GM19455 (cell line): ENCODE results near the gene PARD6B.
A peak's percentile ranks its signal among the peaks of the same experiment; 100 is the strongest.
"Not testable (repeated sequence)": the region's sequence is repeated elsewhere in the genome, so short reads cannot be mapped to it uniquely, and the experiment has no call there.

ENCODE experiments used
- ATAC-seq: cut with Tn5 transposase; IDR thresholded peaks from one replicate; pipeline ENCODE4 v1.9.1; 2021; ENCODE audit not compliant: unreplicated experiment

Gene PARD6B, protein sequence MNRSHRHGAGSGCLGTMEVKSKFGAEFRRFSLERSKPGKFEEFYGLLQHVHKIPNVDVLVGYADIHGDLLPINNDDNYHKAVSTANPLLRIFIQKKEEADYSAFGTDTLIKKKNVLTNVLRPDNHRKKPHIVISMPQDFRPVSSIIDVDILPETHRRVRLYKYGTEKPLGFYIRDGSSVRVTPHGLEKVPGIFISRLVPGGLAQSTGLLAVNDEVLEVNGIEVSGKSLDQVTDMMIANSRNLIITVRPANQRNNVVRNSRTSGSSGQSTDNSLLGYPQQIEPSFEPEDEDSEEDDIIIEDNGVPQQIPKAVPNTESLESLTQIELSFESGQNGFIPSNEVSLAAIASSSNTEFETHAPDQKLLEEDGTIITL

DNA sequence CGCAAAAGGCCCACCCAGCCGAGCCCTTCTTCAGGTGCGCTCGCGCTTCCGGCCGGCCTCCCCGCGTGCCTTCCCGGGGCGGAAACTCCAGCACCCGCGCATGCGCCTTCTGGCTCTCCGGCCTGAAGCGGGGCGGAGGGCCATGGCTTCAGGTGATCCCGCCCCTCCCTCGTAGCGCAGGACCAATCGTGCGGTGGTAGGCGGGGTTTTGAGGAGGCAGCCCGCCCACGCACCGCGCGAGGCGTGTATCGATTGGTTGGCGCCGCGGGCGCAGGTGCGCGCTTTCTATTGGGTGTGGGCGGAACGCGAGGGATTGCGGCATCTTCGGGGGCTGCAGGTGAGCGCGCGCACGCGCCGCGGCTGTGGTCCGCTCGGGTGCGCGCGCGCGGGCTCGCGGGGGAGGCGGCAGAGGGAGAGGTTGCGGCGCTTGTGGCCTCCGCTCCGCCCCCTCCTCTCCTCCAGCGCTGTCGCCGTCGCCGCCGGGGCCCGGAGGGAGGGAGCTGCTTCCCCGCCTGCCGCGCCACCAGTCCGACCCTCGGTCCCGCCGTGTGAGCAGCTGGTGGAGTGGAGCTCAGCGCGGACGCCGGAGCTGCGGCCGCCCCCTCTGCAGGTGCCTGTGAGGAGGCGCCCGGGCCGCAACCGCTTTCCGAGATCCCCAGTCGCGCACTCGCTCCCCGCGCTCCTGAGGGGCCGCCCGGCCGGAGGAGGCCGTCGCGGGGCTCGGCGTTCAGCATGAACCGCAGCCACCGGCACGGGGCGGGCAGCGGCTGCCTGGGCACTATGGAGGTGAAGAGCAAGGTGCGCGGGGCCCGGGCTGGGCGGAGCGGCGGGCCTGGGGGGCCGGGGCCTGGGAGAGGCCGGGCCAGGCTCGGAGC, at the start of gene PARD6B:
Gene PARD6B, plus strand, starts transcription at position 526 of the 875 bp plus-strand sequence. Its CDS starts 207 bp downstream, at position 733.
- ATAC-seq, result peak; percentile 84

DNA sequence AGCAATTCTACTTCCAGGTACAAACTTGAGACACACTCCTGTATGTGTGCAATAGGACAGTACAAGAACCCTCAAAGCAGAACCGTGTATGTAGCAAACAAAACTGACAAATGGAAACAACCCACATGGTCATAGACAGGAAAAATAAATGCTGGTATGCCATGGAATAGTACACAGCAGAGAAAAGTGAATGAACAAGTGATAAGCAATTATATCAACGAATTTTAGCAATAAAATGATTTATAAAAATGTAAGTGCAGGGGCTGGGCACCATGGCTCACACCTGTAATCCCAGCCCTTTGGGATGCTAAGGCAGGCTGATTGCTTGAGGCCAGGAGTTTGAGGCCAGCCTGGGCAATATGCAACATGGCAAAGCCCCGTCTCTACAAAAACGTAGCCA, 49.3 kb upstream of the PARD6B start:
- ATAC-seq, result no peak

DNA sequence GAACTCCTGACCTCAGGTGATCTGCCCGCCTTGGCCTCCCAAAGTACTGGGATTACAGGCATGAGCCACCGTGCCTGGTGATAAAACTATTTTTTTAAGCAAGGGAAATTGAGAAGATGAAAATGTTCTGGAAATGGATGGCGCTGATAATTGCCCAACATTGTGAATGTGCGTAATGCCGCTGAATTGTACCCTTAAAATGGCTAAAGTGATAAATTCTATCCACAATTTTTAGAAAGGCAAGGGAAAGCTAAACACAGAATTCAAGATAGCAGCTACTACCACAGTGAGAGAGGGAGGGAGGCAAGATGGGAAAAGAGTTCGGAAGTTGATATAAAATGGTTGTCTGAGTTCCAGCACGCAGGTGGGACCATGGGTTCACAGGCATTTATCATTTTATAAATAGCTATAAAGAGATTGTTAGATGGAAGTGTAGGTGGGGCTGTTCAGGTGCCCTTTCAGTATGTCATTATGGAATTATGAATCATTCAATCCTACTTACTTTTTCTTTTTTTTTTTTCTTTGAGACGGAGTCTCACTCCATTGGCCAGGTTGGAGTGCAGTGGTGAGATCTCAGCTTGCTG, 48.3 kb upstream of the PARD6B start:
- ATAC-seq, result no peak

DNA sequence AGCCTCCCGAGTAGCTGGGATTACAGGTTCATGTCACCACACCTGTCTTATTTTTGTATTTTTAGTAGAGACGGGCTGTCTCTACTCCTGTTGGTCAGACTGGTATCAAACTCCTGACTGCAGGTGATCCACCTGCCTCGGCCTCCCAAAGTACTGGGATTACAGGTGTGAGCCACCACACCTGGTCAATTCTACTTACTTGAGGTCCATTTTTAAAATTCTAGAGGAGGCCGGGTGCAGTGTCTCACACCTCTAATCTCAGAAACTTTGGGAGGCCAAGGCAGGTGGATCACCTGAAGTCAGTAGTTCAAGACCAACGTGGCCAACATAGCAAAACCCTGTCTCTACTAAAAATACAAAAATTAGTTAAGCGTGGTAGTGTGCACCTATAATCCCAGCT, 47.8 kb upstream of the PARD6B start:
- no peak for ATAC-seq

DNA sequence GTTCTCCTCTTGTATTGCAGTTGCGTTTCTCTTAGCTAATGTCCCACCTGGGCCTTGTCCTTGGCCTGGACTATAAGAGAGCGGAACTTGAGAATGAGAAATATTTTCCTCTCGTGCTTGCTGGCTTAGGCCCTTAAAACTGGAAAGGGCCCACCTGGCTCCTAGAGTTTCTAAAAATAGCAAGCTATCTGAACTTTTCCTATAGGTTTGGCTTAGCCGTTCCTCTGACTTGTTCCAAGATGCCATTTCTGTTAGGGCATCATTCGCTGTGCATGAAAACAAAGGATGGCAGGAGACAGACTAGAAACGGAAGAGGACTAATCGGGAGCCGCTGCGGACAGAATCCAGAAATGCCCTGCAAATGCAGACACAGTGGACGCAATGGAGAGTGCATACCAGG, 44.6 kb upstream of the PARD6B start:
- ATAC-seq, result no peak

DNA sequence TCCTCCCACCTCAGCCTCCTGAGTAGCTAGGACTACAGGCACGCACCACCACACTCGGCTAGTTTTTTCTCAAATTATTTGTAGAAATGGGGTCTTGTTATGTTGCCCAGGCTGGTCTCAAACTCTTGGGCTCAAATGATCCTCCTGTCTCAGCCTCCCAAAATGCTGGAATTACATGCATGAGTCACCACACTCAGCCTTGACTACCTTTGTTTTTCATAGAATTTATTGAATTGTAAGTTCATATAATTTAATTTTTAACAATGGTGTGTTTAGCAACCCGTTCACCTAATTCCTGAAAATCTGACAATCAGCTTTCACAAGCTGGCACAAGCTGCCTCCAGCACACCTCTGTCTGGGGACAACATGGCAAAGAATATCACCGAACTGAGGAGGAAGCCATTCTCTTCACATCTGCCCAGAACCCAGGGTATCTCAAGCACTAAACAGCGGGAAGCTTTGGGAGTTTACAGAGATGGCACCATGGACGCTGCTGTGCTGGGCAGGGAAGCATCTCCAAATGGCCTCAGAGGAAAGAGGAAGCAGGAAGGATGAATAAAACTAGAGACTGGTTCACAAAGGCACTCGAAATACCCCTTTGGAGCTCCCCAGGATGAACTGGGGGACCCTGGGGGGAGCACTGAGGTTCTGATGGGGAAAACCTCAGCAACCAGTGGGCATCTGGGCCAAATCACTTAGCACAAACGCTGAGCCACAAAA, 43.0 kb upstream of the PARD6B start:
- ATAC-seq, result no peak

DNA sequence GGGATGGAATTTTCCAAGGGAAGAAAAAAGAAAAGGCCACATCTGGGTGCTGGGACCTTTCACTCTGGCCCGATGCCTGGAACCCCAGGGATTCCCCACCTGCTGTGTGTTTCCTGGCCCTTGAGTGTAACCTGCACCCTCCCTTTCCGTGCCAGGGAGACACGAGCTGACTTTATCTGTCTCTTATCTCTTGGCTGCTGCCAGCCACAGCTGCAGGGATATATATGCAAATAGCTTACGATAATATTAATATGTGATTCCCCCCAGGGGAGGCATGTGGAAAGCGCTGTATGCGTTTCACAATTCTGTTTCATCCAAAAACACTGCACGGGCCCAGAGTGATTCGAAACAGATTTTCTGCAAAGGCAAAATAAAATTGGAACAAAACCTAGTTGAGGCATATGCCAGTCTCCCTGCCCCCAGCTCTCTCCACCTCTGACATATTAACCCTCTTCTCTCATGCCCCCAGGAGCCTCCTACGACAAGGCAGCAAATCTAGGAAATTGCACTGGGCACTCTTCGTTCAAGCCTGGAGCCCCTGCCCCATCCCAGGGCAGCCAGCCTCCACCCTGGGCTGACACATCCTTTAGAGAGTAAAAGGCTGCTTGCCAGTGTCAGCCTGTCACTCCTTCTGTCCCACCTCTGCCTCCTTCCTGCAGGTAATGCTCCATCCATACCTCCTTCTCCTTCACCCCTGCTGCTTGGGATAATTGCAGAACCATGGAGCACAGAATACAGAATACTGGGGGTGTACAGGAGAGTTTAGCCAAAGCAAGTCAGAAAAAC, 41.3 kb upstream of the PARD6B start:
- no peak for ATAC-seq

DNA sequence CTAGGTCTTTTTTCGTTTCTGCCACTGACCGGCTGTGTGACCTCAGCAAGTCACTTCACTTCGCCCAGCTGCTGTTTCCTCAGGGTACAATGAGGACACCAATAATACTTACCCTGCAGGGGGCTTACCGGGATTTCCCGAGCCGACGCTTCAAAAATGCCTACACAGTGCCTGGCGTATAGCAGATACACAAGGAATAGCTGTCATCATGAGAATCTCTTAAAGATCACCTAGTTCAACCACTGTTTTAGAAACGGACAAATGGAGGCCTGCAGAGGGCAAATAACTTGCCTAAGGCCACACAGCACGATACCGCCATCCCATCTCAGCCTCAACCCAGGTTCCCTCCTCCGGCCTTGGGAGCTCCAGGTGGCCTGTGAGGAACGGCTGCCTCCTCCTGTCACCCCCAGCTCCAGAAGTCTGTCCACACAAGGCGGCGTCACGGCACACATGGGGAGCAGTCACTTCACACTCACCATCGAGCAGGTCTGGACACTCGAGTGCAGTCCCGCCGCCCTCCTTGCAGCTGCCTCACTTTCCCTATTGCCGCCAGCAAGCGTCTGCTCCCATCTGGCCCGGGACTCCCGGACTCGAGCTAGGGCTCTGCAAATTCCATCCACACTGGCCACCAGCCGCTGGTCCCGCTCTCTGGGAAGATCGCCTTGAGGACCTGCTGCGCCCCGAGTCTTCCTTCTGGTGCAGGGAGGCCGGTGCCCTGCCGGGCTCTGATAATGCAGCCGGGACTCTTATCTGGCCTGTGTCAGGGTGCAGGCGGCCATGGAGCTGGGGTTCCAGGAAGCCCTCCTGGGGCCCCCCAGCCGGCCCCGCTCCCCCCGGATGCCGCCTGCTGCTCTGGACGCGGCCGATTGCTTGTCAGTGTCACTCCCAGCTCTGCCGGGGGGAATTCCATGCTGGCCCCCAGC, 40.5 kb upstream of the PARD6B start, which contains the start of gene RIPOR3:
Gene RIPOR3, minus strand, starts transcription at position 893 of the 923 bp plus-strand sequence. Its CDS starts 414 bp downstream, at position 479.
- ATAC-seq, result no peak

DNA sequence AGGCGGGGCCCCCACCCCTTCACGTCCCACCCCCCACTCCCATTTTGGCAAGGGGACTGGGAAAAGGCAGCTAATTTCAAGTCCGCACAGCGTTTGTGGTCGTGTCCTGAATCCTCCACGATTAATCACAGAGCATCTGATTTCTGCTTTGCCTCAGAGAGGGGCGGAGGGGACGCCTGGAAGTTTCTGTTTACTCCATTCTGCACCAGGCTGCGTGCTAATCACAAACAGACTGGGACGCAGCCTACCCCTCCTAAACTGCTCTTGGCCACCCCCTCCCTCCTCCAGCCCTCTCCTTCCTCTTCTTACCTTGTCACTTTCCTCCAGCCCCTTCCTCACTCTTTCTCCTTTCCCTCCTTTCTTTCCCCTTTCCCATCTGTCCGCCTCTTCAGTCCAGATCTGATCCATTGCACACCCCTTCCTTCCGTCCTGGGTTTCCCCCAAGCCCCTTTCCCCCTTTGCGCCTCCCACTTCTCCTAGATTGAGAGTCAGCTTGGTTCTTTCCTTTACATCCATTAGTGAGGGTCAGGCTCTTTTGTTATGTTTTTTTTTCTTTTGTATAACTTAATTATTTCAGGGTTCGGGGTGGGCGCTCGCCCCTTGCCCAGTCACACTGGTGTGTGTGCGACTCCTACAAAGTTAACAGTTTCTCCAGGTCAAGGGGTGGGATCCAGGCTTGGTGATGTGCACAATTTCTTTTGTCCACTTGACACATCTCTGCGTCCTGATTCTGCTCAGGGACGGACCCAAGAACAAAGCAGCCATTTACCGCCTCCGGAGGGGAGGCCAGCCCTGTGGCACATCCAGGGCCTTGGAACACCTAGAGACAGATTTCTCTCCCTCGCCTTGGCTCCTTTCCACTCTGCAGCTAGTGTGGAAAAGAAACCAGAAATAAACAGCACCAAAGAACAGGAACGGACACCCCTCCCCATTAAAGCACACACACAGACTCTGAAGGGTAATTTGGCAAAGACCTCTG, 39.5 kb upstream of the PARD6B start:
- no peak for ATAC-seq

DNA sequence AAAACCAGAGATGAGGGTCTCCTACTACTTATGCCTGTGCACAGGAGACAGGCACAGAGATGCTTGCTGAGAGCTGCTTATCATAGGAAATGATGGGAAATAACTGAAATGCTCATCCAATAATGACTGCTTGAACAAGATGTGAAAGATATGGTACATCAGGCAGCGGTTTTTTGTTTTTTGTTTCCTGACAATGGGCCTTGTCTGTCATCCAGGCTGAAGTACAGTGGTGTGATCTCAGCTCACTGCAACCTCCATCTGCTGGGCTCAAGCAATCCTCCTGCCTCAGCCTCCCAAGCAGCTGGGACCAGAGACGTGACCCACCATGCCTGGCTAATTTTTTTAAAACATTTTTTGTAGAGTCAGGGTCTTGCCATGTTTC, 38.8 kb upstream of the PARD6B start:
- no peak for ATAC-seq

DNA sequence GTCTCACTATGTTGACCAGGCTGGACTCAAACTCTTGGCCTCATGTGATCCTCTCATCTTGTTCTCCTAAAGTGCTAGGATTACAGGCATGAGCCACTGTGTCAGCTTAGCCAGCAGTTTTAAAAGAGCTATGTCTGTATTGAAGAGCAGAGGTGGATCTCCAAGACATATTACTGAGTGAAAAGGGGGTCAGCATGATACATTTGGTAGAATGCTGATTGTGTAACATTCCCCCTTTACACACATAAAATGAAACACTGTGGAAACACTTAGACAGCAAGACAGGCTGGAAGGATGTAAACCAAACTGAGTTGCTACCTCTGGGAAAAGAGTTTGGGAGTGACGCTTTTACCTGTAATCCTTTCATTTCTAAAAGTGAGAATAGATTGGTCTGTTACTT, 38.4 kb upstream of the PARD6B start:
- ATAC-seq, result no peak

DNA sequence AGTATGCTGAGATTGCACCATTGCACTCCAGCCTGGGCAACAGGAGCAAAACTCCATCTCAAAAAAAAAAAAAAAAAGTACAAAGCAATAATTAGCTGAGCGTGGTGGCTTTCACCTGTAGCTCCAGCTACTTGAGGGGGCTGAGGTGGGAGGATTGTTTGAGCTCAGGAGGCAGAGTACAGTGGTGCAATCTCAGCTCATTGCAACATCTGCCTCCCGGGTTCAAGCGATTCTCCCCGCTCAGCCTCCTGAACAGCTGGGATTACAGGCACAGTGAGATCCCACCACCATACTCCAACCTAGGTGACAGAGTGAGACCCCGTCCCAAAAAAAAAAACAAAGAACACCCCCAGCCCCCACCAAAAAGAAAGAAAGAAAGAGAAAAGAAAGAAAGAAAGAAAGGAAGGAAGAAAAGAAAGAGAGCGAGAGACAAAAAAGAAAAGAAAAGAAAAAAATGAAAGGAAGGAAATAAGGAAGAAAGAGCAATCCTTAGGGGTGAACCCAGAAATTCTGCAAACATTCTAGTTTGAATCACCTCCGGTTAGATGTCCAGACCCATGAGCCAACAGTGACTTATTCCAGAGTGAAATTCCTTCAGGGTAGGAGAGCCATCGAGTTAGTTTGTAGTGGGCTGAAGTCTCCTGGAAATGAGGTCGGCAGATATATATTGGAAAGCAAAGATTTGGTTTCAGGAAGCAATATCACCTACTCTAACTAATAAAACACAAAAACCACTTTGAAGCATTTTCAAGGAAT, 36.8 kb upstream of the PARD6B start:
- no peak for ATAC-seq

DNA sequence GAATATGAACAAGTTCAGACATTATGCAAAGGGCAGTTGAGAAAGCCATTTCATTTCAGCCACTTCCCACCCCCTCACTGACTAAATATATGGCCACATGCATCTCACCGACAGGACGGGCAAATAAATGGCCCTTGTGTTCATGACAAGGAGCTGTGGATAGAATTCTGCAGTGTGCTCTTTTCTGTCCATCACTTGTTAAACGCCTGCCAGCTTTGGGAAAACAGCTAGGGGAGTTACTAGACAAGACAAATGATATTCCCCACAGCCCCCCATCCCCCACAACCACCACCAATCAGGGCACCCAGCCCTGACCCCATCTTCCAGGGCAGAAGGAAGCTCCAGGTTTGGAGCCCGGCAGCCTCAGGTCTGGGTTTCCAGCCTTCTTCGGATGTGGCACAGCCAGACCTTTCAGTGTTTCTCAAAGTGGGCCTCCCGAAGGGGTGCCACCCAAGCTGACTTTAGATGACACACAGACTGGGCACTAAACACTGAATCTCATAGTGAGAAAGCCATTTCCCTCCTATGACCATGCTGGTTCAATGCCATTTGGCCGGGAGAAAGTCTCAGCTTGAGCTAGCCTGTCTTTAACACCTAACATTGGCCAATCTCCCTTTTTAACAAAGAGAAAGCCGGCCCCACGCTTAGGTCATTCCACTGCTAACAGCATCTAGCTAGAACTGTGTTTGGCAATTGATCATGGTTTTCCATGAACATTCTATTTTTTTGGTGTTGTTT, 36.1 kb upstream of the PARD6B start:
- ATAC-seq, result no peak

DNA sequence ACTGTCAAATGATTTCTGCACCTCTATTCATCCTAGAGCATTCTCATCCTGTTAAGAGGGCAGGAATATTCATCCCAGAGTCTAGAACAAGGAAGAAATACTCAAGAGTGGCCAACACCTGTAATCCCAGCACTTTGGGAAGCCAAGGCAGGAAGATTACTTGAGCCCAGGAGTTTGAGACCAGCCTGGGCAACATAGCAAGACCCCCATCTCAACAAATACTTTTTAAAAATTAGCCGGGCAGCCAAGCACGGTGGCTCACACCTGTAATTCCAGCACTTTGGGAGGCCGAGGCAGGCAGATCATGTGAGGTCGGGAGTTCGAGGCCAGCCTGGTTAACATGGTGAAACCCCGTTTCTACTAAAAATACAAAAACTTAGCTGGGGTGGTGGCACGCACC, 33.1 kb upstream of the PARD6B start:
- ATAC-seq, result not testable (repeated sequence)

DNA sequence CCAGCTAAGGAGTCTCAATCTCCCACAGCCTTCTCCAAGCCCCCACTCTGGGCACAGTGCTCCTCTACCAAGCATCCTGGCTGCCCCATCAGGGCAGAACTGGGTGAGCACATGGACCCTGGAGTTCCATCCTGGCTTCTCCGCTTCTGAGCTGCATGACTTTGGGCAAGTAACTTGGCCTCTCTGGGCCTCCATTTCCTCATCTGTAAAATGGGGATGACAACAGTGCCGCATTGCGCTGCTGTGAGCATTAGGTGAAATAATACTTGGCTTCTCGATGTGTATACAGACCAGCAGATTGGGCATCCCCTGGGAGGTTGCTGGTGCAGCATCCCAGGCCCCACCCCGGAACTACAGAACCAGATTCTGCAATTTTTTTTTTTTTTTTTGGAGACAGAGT, 31.7 kb upstream of the PARD6B start:
- no peak for ATAC-seq
